Measurements from ENCODE around the gene GADL1. TPM values are rescaled to one million over a fixed set of nuclear protein-coding genes. Genes with fewer than 3 reads are reported as not detected.

Gene GADL1
- total RNA-seq, 3 donors from 2014 or later = not detected

- Mint-ChIP-seq H3K9me3 (no peaks in the 10 kb centered on the region), H3K36me3 (ENCODE audit: insufficient read depth) (no peaks in the 10 kb centered on the region), H3K27me3 (ENCODE audit: low read depth) (no peaks in the 10 kb centered on the region), H3K4me1 (ENCODE audit: low read depth) (peaks cover 25% of the 10 kb centered on the region), H3K4me3 (no peak overlapping the region)
- no peak for DNase-seq
- ATAC-seq = no peak
Observed at GRCh38 chr3:30750967-30751366, 143.5 kb downstream of the GADL1 start.

DNA sequence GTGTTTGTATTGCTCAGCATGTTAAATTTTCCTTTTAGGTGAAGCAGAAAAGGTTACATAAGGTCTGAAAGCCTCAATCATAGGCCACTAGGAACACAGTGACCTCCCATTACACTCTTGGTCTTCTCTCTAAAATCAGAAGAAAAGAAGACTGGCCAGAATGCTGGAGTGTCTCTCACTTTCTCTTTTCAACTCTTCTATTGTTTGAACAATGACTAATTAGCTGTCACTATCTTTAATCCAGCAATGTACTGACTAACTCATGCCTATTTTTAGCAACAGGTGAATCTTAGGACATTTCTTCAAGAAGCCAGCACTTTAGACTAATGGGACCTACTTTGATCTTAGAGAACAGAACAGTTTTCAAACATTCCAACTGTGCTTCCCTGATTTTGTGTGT lies 145.2 kb downstream of the GADL1 start:
- no peaks in the 10 kb centered on the region for H3K36me3 Mint-ChIP-seq (ENCODE audit: insufficient read depth)
- no peak for DNase-seq
- H3K9me3 Mint-ChIP-seq = no peaks in the 10 kb centered on the region
- H3K4me3 Mint-ChIP-seq = no peak overlapping the region
- peaks cover 25% of the 10 kb centered on the region for H3K4me1 Mint-ChIP-seq (ENCODE audit: low read depth)
- ATAC-seq = peak; percentile 75 to 76
- no peaks in the 10 kb centered on the region for H3K27me3 Mint-ChIP-seq (ENCODE audit: low read depth)

DNA sequence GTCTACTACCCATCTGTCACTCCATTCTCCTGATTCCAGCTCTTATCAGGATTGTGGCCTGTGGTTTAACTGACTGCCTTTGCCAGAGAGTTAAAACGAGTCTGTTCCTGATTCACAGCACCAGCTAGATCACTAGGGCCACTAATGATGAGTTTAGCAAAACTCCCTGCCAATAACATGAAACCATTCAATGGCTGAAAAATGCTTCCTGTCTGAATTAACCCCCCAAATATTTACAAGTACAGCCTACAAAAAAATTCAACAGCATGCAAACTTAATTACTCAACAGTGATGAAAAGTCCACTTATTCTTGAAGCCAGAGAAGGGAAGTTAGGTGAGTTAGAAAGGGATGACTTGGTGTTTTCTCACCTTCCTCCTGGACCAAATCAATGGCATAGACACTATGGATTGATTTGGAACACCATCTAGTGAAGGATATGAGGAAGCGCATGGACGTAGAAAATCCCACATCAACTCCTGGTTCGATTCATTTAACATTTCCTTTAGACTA lies 146.6 kb downstream of the GADL1 start:
- Mint-ChIP-seq H3K4me1 (ENCODE audit: low read depth) (peaks cover 33% of the 10 kb centered on the region), H3K27me3 (ENCODE audit: low read depth) (no peaks in the 10 kb centered on the region), H3K36me3 (ENCODE audit: insufficient read depth) (no peaks in the 10 kb centered on the region), H3K9me3 (no peaks in the 10 kb centered on the region), H3K4me3 (no peak overlapping the region)
- ATAC-seq (no peak), DNase-seq (no peak)

GRCh38 chr3:30743641-30744317 lies 150.7 kb downstream of the GADL1 start:
- Mint-ChIP-seq H3K27me3 (ENCODE audit: low read depth) (no peaks in the 10 kb centered on the region), H3K4me3 (no peak overlapping the region), H3K4me1 (ENCODE audit: low read depth) (peaks cover 10% of the 10 kb centered on the region), H3K36me3 (ENCODE audit: insufficient read depth) (no peaks in the 10 kb centered on the region), H3K9me3 (no peaks in the 10 kb centered on the region)
- ATAC-seq (no peak), DNase-seq (no peak)

- Mint-ChIP-seq H3K27me3 (ENCODE audit: low read depth) (no peaks in the 10 kb centered on the region), H3K9me3 (no peaks in the 10 kb centered on the region), H3K36me3 (ENCODE audit: insufficient read depth) (no peaks in the 10 kb centered on the region), H3K4me3 (no peak overlapping the region), H3K4me1 (ENCODE audit: low read depth) (peaks cover 12% of the 10 kb centered on the region)
- DNase-seq = no peak
- no peak for ATAC-seq
Observed at GRCh38 chr3:30742796-30743619, 151.5 kb downstream of the GADL1 start.

DNA sequence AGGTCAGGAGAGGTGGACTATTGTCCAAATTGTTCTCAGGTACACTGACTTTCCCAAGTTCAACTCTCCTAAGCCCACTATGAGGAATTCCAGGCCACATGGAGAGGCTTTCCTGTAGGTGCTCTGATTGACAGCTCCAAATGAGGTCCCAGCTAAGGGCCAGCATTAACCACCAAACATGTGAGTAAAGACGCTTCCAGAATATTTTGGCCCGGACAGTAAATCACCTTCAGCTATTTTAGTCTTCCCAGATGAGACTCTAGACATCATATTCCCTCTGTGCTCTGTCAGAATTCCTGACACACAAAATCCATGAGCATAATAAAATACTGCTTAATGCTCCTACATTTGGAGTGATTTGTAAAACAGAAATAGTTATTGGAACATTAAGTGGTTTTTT lies 152.6 kb downstream of the GADL1 start:
- H3K9me3 Mint-ChIP-seq = no peaks in the 10 kb centered on the region
- peaks cover 12% of the 10 kb centered on the region for H3K4me1 Mint-ChIP-seq (ENCODE audit: low read depth)
- H3K4me3 Mint-ChIP-seq = no peak overlapping the region
- H3K27me3 Mint-ChIP-seq (ENCODE audit: low read depth) = no peaks in the 10 kb centered on the region
- no peaks in the 10 kb centered on the region for H3K36me3 Mint-ChIP-seq (ENCODE audit: insufficient read depth)
- DNase-seq (no peak), ATAC-seq (no peak)

DNA sequence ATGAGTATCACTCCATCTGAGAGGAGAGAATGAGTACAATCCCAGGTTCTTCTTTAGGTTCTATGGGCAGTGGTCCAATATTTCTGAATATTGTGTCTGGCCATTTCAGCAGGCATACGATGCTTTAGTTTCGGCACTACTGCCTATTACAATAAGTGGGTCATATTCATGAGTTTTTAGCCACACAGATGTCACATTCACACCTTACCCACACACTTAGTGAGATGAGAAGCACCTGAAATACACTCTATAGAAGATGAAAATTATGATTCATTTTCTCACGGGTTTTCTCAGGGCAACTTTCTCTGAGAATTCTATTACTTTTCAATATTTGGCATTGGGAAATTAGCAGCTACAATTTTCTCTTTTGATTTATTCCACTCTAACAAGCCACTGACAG lies 155.9 kb downstream of the GADL1 start:
- H3K4me1 Mint-ChIP-seq (ENCODE audit: low read depth) = peaks cover 19% of the 10 kb centered on the region
- no peak overlapping the region for H3K4me3 Mint-ChIP-seq
- ATAC-seq = peak; percentile 66 to 74
- DNase-seq = no peak
- H3K27me3 Mint-ChIP-seq (ENCODE audit: low read depth) = no peaks in the 10 kb centered on the region
- H3K9me3 Mint-ChIP-seq = no peaks in the 10 kb centered on the region
- no peaks in the 10 kb centered on the region for H3K36me3 Mint-ChIP-seq (ENCODE audit: insufficient read depth)

DNA sequence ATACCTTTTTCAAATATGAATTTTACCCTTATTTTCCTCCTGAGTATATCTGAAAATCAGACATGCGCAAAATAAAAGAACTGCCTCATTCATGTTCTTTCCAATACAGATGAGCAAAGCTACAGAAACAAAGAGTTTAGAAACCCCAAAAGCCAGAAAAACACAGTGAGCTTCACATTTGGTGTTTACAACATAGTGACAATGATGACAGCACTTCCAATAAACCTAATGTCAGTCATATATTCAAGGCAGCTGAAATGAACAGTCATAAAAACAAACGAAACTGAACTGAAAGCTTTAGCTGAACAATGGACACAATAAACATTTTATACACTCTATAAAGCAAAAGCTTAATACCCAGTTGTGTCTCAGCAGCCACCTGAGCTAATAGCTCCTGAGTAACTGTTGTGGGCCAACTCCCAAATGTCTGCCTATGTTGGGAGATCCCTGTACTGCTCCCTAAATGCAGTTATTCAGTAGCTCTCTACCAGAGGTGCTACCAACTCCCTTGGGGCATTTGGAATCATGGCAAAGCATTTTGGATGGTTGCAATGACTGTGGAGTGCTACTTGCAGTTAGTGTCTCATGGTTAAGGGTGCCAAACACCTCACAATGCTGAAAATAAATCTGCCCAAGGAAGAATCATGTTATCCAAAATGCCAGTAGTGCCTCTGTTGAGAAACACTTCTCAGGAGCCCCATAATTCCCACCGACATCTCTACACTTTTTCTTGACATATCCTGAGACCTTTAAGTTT lies 156.5 kb downstream of the GADL1 start:
- no peaks in the 10 kb centered on the region for H3K36me3 Mint-ChIP-seq (ENCODE audit: insufficient read depth)
- DNase-seq (no peak), ATAC-seq (peak; percentile 58 to 61)
- H3K4me1 Mint-ChIP-seq (ENCODE audit: low read depth) = peaks cover 16% of the 10 kb centered on the region
- no peak overlapping the region for H3K4me3 Mint-ChIP-seq
- H3K27me3 Mint-ChIP-seq (ENCODE audit: low read depth) = no peaks in the 10 kb centered on the region
- H3K9me3 Mint-ChIP-seq = no peaks in the 10 kb centered on the region

DNA sequence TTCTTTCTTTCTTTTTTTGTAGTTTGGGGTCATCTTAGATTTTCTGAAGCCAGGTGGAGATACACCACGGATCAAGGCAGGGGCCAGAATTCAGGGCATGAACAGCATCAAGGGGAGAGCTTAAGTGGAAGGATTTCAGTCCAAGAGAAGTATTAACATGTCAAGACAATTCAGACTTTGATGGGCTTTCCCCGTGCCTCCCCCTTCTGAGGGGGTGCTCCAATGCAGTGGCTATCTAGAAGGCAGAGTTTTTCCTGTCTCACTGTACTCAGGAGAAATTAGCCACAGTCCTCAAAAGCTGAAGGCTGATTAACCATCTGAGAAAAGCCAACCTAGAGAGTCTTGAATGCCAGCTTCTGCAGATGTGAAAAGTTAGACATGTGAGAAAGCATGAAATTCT lies 160.8 kb downstream of the GADL1 start:
- DNase-seq = no peak
- H3K4me1 Mint-ChIP-seq (ENCODE audit: low read depth) = peaks cover 36% of the 10 kb centered on the region

DNA sequence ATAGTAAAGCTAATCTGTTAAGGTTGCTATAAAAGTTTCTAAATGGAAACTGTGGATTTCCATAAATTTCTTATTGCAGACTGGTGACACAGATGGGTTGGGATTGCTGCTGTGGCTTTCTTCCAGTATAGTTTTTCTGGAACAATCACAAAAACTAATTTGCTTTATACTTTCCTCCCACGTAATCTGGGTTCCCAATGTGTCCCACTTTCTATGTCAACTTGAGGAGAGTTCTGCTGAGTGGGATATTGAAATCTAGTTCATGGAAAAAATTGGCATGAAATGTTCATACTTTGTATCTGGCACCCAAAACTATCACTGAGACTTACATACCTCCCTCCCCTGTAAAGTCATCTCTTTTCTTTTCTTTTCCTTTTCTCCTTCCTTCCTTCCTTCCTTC lies 161.3 kb downstream of the GADL1 start:
- H3K4me1 Mint-ChIP-seq (ENCODE audit: low read depth) = peaks cover 33% of the 10 kb centered on the region
- no peak overlapping the region for H3K4me3 Mint-ChIP-seq
- ATAC-seq = no peak

More for the DNA sequence above, 160.8 kb downstream of the GADL1 start:
- H3K9me3 Mint-ChIP-seq = no peaks in the 10 kb centered on the region
- no peaks in the 10 kb centered on the region for H3K36me3 Mint-ChIP-seq (ENCODE audit: insufficient read depth)
- no peaks in the 10 kb centered on the region for H3K27me3 Mint-ChIP-seq (ENCODE audit: low read depth)
- H3K4me3 Mint-ChIP-seq = no peak overlapping the region
- ATAC-seq = no peak

GRCh38 chr3:30730967-30731366 lies 163.5 kb downstream of the GADL1 start:
- ATAC-seq (no peak), DNase-seq (no peak)
- peaks cover 33% of the 10 kb centered on the region for H3K4me1 Mint-ChIP-seq (ENCODE audit: low read depth)
- no peaks in the 10 kb centered on the region for H3K9me3 Mint-ChIP-seq
- no peaks in the 10 kb centered on the region for H3K36me3 Mint-ChIP-seq (ENCODE audit: insufficient read depth)
- H3K27me3 Mint-ChIP-seq (ENCODE audit: low read depth) = no peaks in the 10 kb centered on the region
- H3K4me3 Mint-ChIP-seq = no peak overlapping the region

More for the DNA sequence above, 161.3 kb downstream of the GADL1 start:
- Mint-ChIP-seq H3K9me3 (no peaks in the 10 kb centered on the region), H3K36me3 (ENCODE audit: insufficient read depth) (no peaks in the 10 kb centered on the region), H3K27me3 (ENCODE audit: low read depth) (no peaks in the 10 kb centered on the region)
- DNase-seq = no peak

- no peaks in the 10 kb centered on the region for H3K27me3 Mint-ChIP-seq (ENCODE audit: low read depth)
- DNase-seq (no peak), ATAC-seq (no peak)
- no peaks in the 10 kb centered on the region for H3K36me3 Mint-ChIP-seq (ENCODE audit: insufficient read depth)
- H3K4me3 Mint-ChIP-seq = no peak overlapping the region
- peaks cover 33% of the 10 kb centered on the region for H3K4me1 Mint-ChIP-seq (ENCODE audit: low read depth)
- H3K9me3 Mint-ChIP-seq = no peaks in the 10 kb centered on the region
Observed at GRCh38 chr3:30729936-30730335, 164.5 kb downstream of the GADL1 start.

- Mint-ChIP-seq H3K4me3 (no peak overlapping the region), H3K4me1 (ENCODE audit: low read depth) (peaks cover 29% of the 10 kb centered on the region), H3K36me3 (ENCODE audit: insufficient read depth) (no peaks in the 10 kb centered on the region), H3K9me3 (no peaks in the 10 kb centered on the region), H3K27me3 (ENCODE audit: low read depth) (no peaks in the 10 kb centered on the region)
- DNase-seq = no peak
- no peak for ATAC-seq
Observed at GRCh38 chr3:30729512-30729911, 164.9 kb downstream of the GADL1 start.

DNA sequence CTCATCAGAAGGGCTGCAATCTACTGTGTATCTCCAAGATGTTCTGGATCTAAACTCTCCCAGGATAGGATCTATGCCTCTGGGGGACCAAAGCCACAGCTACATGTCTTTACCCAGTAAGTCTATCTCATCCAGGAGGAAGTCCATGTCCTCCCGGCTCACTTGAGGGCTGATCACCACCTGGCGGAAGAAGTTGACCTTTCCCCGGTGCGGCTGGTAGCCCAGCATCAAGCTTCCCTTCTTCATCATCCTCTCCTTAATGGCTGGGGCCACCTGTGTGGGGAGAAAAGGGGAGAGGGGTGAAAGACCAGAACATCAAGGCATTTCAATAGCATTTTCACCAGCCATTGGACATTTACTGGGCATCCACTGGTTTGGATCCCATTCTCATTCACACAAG lies 166.3 kb downstream of the GADL1 start:
- no peak for ATAC-seq
- no peak for DNase-seq
- Mint-ChIP-seq H3K4me1 (ENCODE audit: low read depth) (peaks cover 22% of the 10 kb centered on the region), H3K9me3 (no peaks in the 10 kb centered on the region), H3K4me3 (no peak overlapping the region), H3K36me3 (ENCODE audit: insufficient read depth) (no peaks in the 10 kb centered on the region), H3K27me3 (ENCODE audit: low read depth) (no peaks in the 10 kb centered on the region)
